Pancreas (tissue), 10 donors: Measurements from ENCODE around the gene LARGE2. TPM values are rescaled to one million over a fixed set of nuclear protein-coding genes. Genes with fewer than 3 reads are reported as not detected.

ENCODE experiments used
- ATAC-seq, 4 donors: fragments of 200-7000 bp; cut with Tn5 transposase; one replicate each; pipeline versions ENCODE4 v1.8.0 to v1.9.1; 2020; ENCODE audit warnings: mild to moderate bottlenecking in 4 of 4, moderate library complexity in 4 of 4
- DNase-seq, 6 donors: peaks; one replicate each; pipeline ENCODE4 v3.0.0-alpha.2; 2020
- FAIRE-seq: peaks from 2 replicates; lab custom pipeline; 2012; peaks lifted over from hg19 to GRCh38; lab: Jason Lieb, UNC
- H3K27ac ChIP-seq, 4 donors: fragments of 200-600 bp; sonication (generic); 1 replicate in 3 of 4; 2 replicates in 1 of 4; pipeline versions ENCODE4 v1.5.0 to v1.8.0; 2020
- H3K27me3 ChIP-seq, 4 donors: fragments of 200-600 bp; one replicate each; pipeline ENCODE4 v1.8.0; 2021
- H3K36me3 ChIP-seq, 3 donors: fragments of 200-600 bp; sonication (generic) in 1 of 3; one replicate each; pipeline versions ENCODE4 v1.5.0 to v1.8.0; 2020 to 2021
- H3K4me1 ChIP-seq, 3 donors: fragments of 200-600 bp; one replicate each; pipeline ENCODE4 v1.8.0; 2021
- H3K4me3 ChIP-seq, 4 donors: fragments of 200-600 bp; sonication (generic) in 2 of 4; one replicate each; pipeline versions ENCODE4 v1.5.0 to v1.8.0; 2020 to 2021
- H3K9me3 ChIP-seq, 4 donors: fragments of 200-600 bp; one replicate each; pipeline ENCODE4 v1.8.0; 2021
- CTCF ChIP-seq, 4 donors: fragments of 200-600 bp; sonication (generic) in 3 of 4; IDR thresholded peaks; one replicate each; pipeline versions ENCODE4 v1.5.0 to v1.8.0; 2021; ENCODE audit warnings: antibody characterized with exemption in 4 of 4
- WGBS, 2 donors: extraction: QIAGEN DNeasy Blood & Tissue Kit; methylation state at CpG; one replicate each; pipeline ENCODE4 v1.1.7; 2013; 5-methylcytosine and 5-hydroxymethylcytosine counted together
- intact Hi-C, 3 donors: fragments of 100-400 bp; cut with DNase I; formaldehyde crosslinking; loops; one replicate each; pipeline versions ENCODE4 v1.11.1 to v1.14.2; 2022
- polyA plus RNA-seq, 2 donors: library from polyadenylated mRNA; stranded (reverse); fragments of 200-250 nt; gene quantifications; one replicate each; pipeline ENCODE4 v1.2.3, GENCODE V29; 2013
- total RNA-seq, 6 donors: library from RNA; stranded (reverse); fragmentation: NEBNext Ultra II Directional in 4 of 6; extraction: Animal tissue kit (Norgen Biotek cat#: 25700) in 4 of 6; gene quantifications; one replicate each; pipeline versions ENCODE4 v1.2.1 to v1.2.4, GENCODE V29; 2021 to 2023
- donor health status: healthy with polysubstance abuse.
- donor health status: DM: no; HTN: no; CAD: no; lungs with moderate emphysema.
- donor health status: DM: no; HTN: no; CAD: no.
- donor health status: control.
- donor health status: control.
- donor health status: Bipolar disorder and iron deficiency.
- donor health status: DM: yes; HTN: yes; CAD: no.
- donor health status: DM: no; HTN: no; CAD: no.
- donor health status: DM: no; HTN: no; CAD: no.
- donor health status: DM: yes; HTN: yes; CAD: no.

The LARGE2 gene
- total RNA-seq = 10 to 100 TPM in 5 of 6 donors, 1 to 10 TPM in 1; 9.0 to 20.4 (median 16.9) TPM
- polyA plus RNA-seq = 10 to 100 TPM; 48.2 to 48.4 TPM

GRCh38 chr11:45922425-45923082, at the start of gene LARGE2:
Gene LARGE2 (plus strand): TSS chr11:45922656. CDS start chr11:45922883, 227 bp downstream.
- no peaks in the 10 kb centered on the region for H3K36me3 ChIP-seq
- peak; percentile 67 to 76 (median 68) for ATAC-seq
- DNase-seq = peak; percentile 82 to 94 (median 88)
- H3K9me3 ChIP-seq = no peaks in the 10 kb centered on the region
- H3K4me3 ChIP-seq = peak within 1 kb of the TSS; percentile 31 to 70 (median 67)
- peaks cover 10 to 12% (median 11%) of the 10 kb centered on the region in 3 donors for H3K4me1 ChIP-seq
- intact Hi-C loops = no loop called here
- peak within 1 kb of the TSS; percentile 93 to 96 (median 94) for H3K27ac ChIP-seq
- no peak for TF ChIP-seq CTCF (IDR thresholded peaks at IDR 0.05)
- H3K27me3 ChIP-seq = no peaks in the 10 kb centered on the region
- no peak for FAIRE-seq
- WGBS, 2 donors = 0% methylated on average over 37 to 73 of the region's 73 CpGs

- Histone ChIP-seq H3K4me3 (no peak overlapping the region), H3K4me1 (no peaks in the 10 kb centered on the region), H3K36me3 (peaks cover 0 to 33% (median 24%) of the 10 kb centered on the region in 3 donors), H3K27ac (no peak overlapping the region), H3K9me3 (no peaks in the 10 kb centered on the region), H3K27me3 (no peaks in the 10 kb centered on the region)
- intact Hi-C loops = loop anchor here in 1 of 3 donors (10.0 kb wide), 1 partner anchor 128 kb away; no protein-coding TSS in a partner anchor
- DNase-seq (no peak), ATAC-seq (no peak), FAIRE-seq (no peak)
- no peak for TF ChIP-seq CTCF (IDR thresholded peaks at IDR 0.05)
- 67% methylated on average over 6 of the region's 6 CpGs for WGBS, 2 donors
These were observed 46.1 kb upstream of the LARGE2 start for GRCh38 chr11:45876401-45876800.

GRCh38 chr11:45877221-45877620, 45.2 kb upstream of the LARGE2 start:
- ATAC-seq (no peak), DNase-seq (peak in 1 of 6 donors; percentile 30), FAIRE-seq (no peak)
- Histone ChIP-seq H3K27ac (no peak overlapping the region), H3K4me1 (no peaks in the 10 kb centered on the region), H3K9me3 (no peaks in the 10 kb centered on the region), H3K36me3 (peaks cover 0 to 29% (median 16%) of the 10 kb centered on the region in 3 donors), H3K27me3 (no peaks in the 10 kb centered on the region), H3K4me3 (no peak overlapping the region)
- 83 to 84% methylated on average over 8 of the region's 8 CpGs for WGBS, 2 donors
- intact Hi-C loops = loop anchor here in 1 of 3 donors (10.0 kb wide), 1 partner anchor 128 kb away; no protein-coding TSS in a partner anchor
- no peak for TF ChIP-seq CTCF (IDR thresholded peaks at IDR 0.05)

GRCh38 chr11:45877845-45878244, 44.6 kb upstream of the LARGE2 start:
- Histone ChIP-seq H3K27ac (no peak overlapping the region), H3K9me3 (no peaks in the 10 kb centered on the region), H3K36me3 (peaks cover 0 to 27% (median 15%) of the 10 kb centered on the region in 3 donors), H3K4me3 (no peak overlapping the region), H3K4me1 (no peaks in the 10 kb centered on the region), H3K27me3 (no peaks in the 10 kb centered on the region)
- intact Hi-C loops = loop anchor here in 1 of 3 donors (10.0 kb wide), 1 partner anchor 127 kb away; no protein-coding TSS in a partner anchor
- 84 to 88% methylated on average over 3 of the region's 3 CpGs for WGBS, 2 donors
- FAIRE-seq (no peak), ATAC-seq (no peak), DNase-seq (no peak)
- TF ChIP-seq CTCF (IDR thresholded peaks at IDR 0.05) = no peak
